ENCODE measurements around the gene CTNNA3.

- TF ChIP-seq CTCF (IDR thresholded peaks at IDR 0.05) (no peak), POLR2A (IDR thresholded peaks at IDR 0.05) (no peak)
Observed at GRCh38 chr10:66886848-66887247, 809.1 kb downstream of the CTNNA3 start.
